HG03565 (cell line): Measurements from ENCODE around the gene MILR1.
"Not testable (repeated sequence)": the region's sequence is repeated elsewhere in the genome, so short reads cannot be mapped to it uniquely, and the experiment has no call there.

Source experiments
- ATAC-seq: cut with Tn5 transposase; IDR thresholded peaks from one replicate; pipeline ENCODE4 v1.9.1; 2021; ENCODE audit warnings: mild to moderate bottlenecking, moderate library complexity; ENCODE audit not compliant: unreplicated experiment

Gene MILR1

GRCh38 chr17:64426596-64426995 lies 22.3 kb upstream of the MILR1 start:
- no peak for ATAC-seq

GRCh38 chr17:64428406-64428805 lies 20.5 kb upstream of the MILR1 start:
- no peak for ATAC-seq

GRCh38 chr17:64430036-64430435 lies 18.9 kb upstream of the MILR1 start:
- ATAC-seq: not testable (repeated sequence)

DNA sequence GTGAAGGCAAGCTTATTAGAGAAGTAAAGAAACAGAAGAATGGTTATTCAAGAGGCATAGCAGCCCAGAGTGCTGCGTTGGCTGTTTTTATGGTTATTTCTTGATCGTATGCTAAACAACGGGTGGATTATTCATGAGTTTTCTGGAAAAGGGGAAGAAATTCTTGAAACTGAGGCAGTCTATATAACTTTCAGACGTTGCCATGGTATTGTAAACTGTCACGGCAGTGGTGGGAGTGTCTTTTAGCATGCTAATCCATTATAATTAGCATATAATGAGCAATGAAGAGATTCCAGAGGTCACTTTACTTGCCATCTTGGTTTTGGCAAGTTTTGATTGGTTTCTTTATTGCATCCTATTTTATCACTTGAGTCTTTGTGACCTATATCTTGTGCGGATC lies 17.4 kb upstream of the MILR1 start:
- no peak for ATAC-seq

DNA sequence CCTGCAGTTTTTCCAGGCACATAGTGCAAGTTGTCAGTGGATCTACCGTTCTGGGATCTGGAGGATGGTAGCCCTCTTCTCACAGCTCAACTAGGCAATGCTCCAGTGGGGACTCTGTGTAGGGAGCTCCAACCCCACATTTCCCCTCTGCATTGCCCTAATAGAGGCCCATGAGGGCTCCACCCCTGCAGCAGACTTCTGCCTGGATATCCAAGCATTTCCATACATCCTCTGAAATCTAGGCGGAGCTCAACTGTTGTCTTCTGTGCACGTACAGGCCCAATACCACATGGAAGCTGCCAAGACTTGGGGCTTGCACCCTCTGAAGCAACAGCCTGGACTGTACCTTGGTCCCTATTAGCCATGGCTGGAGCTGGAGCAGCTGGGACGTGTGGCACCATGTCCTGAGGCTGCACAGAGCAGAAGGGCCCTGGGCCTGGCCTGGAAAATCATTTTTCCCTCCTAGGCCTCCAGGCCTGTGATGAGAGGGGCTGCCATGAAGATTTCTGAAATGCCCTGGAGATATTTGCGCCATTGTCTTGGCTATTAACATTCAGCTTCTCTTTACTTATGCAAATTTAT lies 10.9 kb upstream of the MILR1 start:
- no peak for ATAC-seq

DNA sequence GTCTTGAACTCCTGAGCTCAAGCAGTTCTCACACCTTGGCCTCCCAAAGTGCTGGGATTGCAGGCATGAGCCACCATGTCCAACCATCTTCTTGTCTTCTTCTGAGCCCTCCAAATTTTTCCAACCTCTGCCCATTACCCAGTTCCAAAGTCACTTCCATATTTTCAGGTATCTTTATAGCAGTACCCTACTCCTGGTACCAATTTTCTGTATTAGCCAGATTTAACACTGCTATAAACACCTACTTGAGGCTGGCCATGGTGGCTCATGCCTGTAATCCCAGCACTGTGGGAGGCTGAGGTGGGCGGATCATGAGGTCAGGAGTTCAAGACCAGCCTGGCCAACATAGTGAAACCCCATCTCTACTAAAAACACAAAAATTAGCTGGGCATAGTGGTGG lies 9.4 kb upstream of the MILR1 start:
- ATAC-seq: not testable (repeated sequence)

- no peak for ATAC-seq
Observed at GRCh38 chr17:64439956-64440355, 9.0 kb upstream of the MILR1 start.

GRCh38 chr17:64441772-64442540 lies 7.0 kb upstream of the MILR1 start:
- no peak for ATAC-seq

DNA sequence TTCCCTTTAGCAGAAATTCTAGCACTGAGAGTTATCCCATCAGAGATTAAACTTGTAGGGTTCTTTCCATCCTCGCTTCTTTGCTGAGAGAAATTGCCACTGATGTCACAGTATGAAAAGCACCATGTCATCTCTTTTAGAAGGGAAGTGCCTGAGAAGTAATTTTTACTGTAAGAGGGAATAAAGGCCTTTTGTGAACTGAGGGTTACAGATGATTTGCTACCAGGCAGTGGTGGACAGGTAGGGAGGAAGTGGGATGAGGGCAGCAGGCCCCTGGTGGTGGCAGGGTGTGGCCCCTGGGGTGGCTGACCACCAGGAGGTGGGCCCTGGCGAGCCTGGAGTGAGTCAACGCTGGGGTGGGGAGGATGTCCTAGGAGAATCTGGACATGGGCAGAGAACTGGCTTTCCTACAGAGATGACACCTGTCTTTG lies 6.4 kb upstream of the MILR1 start:
- no peak for ATAC-seq

GRCh38 chr17:64443086-64443760 lies 5.7 kb upstream of the MILR1 start:
- no peak for ATAC-seq

GRCh38 chr17:64447526-64447925 lies 1.4 kb upstream of the MILR1 start:
- ATAC-seq: no peak

GRCh38 chr17:64449545-64449944 lies 630 bp downstream of the MILR1 start:
- no peak for ATAC-seq

GRCh38 chr17:64455993-64456885 lies 7.3 kb downstream of the MILR1 start:
- no peak for ATAC-seq

DNA sequence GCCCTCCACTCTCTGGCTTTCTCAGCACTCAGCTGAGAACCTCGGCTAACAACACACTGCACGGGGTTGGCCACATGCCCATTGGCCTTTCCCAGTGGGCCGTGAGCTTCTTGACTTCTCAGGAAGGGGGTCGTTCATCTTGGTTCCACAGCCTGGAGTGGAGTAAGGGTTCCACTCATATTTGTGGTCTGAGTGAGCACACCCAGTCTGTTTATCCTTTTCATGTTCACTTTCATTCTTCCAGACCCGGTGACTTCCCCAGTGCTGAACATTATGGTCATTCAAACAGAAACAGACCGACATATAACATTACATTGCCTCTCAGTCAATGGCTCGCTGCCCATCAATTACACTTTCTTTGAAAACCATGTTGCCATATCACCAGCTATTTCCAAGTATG lies 8.2 kb downstream of the MILR1 start:
- ATAC-seq: no peak

GRCh38 chr17:64458756-64459155 lies 9.8 kb downstream of the MILR1 start:
- ATAC-seq: no peak

- no peak for ATAC-seq
Observed at GRCh38 chr17:64459284-64459747, 10.4 kb downstream of the MILR1 start.

GRCh38 chr17:64459818-64460217 lies 10.9 kb downstream of the MILR1 start:
- not testable (repeated sequence) for ATAC-seq

GRCh38 chr17:64460955-64461354 lies 12.0 kb downstream of the MILR1 start:
- ATAC-seq: no peak

- no peak for ATAC-seq
Observed at GRCh38 chr17:64461788-64462187, 12.9 kb downstream of the MILR1 start.

- ATAC-seq: no peak
Observed at GRCh38 chr17:64466019-64466735, 17.3 kb downstream of the MILR1 start.
